ENCODE measurements around the gene CCDC188.

CCDC188 gene

DNA sequence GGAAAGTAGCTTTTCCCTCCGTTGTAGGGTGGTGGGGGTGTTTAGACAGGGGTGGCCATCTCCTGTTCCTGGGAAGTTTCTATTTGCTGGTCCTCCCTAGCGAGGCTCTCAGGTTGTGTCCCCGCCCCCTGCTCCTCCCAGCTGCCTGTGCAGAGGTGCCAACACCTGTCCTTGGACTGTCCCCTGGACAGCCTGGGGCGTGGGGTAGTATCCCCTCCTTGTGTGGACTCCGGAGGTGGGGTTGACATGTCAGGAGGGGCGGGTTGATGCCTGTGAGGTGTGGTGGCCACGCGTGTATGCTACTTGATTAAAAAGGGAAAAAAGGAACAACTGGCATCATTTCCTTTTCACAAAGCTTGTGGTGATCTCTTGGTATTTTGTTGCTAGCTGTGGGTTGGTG lies 49.2 kb downstream of the CCDC188 start:
- DNase-seq: no peak

DNA sequence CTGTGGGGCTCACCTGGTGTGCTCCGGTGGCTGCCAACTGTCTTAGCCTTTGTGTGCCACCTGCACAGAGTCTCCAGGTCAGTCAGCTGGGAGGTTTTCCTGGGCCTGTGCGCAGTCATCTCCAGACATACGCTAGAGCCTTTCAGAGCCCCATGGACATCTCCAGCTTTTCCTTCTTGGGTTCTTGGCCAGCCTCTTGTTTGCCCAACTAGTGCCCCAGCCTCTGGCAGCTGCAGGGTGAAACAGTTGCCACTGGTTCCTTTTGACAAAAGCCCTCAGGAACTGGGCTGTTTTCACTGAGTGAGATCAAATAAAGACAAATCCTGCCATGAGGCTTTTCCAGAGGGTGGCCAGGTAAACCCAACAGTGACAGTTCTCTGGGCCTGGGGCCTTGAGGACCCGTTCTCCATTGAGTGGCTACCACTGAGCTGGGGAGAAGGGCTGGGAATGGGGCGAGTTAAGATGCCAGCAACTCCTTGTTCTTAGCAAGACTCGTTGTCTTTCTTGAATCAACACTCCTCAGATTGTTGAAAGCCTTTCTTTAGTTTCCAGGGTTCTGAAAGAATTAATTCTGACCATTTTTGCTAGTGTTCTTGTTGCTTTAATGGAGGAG lies 51.6 kb downstream of the CCDC188 start:
- no peak for DNase-seq

All from OCI-M1 (cell line).